NCI-H2081 treated with DMSO at 0.1 percent for 48 hours (cell line): ENCODE measurements around the gene MTCH1.
"Not testable (repeated sequence)": the region's sequence is repeated elsewhere in the genome, so short reads cannot be mapped to it uniquely, and the experiment has no call there.

Experiments used
- DNase-seq: peaks from one replicate; lab custom pipeline; 2025; lab: John Stamatoyannopoulos, UW

MTCH1 gene

DNA sequence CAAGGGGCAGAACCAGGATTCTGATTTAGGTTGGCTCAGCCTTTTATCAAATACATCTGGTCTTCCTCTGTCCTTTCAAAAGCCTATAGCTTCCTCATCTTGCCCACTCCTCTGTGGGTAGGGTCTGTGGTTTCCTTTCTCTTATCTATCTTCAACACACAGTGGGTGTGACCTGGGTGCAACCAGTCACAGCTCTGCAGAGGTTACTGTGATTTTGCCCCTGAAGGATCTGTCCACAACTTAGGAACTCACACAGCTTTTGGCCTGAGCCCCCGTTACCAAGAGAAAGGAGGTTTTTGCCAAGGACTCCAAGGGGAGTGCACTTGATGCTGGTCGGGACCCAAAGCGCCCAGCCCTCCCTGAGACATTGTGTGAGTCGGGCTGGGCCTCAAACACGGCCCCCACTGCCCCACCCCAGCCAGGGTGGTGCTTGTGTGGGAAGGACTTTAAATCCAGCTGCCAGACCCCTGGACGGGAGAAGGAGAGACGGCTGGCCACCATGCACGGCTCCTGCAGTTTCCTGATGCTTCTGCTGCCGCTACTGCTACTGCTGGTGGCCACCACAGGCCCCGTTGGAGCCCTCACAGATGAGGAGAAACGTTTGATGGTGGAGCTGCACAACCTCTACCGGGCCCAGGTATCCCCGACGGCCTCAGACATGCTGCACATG is 31.6 kb downstream of the MTCH1 start, which contains the start of gene PI16:
Gene PI16 (plus strand): TSS at position 477 of the 670 bp plus-strand sequence. CDS start 23 bp downstream, at position 500.
- no peak for DNase-seq

DNA sequence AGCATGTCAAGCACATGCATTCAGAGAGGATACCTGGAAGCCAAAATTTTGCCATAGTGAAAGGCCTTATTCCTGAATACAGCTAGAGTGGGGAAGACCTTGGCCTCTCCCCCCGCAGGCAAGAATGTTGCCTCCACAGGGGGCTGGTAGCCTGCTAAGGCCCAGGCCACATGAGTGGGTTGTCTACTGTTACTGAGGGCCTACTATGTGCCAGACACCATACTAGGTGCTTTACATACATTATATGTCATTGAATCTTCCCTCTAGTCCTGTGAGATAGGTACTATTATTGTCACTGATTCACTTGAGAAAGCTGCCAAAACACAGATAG is 32.1 kb downstream of the MTCH1 start:
- no peak for DNase-seq

DNA sequence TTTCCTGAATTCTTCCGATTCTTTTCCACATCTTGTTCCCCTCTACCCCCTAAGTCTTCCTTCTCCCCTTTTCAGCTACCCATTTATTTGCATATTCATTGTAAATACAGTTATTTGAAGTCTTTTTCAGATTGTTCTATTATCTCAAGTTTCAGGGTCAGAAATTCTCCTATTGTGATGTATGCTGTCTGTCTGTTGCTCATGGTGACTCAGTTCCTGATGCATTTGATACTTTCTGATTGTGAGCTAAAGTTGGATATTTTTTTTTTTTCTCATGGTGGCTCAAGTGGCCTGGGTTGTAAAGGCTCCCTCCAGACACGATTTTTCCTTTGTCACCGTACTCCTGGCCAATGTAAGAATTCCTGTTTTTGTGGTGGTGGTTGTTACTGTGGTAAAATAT is 36.4 kb downstream of the MTCH1 start:
- DNase-seq, result no peak

DNA sequence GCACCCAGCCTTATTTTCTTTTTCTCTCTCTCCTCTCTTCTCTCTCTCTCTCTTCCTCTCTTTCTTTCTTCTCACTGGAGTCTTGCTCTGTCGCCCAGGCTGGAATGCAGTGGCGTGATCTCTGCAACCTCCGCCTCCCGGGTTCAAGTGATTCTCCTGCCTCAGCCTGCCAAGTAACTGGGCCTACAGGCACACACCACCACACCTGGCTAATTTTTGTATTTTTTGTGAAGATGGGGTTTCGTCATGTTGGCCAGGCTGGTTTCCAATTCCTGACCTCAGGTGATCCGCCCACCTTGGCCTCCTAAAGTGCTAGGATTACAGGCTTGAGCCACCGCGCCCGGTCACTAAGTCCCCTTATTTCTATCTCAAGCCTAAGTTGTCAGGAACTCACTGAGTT is 36.9 kb downstream of the MTCH1 start:
- DNase-seq, result not testable (repeated sequence)

DNA sequence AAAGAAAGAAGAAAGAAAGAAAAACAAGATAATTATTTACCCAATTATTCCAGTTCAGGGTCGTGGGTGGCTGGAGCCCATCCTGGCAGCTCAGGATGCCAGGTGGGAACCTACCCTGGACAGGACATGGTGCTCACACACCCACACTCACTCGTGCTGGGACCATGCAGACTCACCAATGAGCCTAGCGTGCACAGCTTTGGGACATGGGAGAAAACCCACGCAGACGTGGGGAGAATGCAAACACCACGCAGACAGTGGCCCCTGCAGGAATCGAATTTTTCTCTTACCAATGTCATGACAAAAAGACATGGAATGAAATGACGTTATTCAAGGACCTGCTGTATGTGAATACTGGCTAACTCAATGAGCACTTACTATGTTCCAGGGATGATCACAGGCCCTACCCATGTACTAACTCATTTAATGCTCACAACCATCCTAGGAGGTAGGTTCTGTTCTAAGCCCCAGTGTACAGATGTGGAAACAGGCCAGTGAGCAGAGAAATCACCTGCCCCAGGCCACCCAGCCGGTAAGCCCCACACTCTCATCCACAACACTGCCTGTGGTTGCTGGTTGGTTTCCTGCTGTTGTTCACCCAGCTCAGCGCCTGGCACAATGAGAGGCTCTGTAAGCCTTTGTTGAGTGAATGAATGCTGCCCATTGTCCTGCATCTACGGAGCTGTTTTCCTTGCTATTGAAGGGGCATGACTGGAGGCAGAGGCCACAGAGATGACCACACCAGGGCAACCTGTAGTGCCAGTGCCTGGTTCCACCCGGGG is 38.2 kb downstream of the MTCH1 start:
- DNase-seq, result no peak

DNA sequence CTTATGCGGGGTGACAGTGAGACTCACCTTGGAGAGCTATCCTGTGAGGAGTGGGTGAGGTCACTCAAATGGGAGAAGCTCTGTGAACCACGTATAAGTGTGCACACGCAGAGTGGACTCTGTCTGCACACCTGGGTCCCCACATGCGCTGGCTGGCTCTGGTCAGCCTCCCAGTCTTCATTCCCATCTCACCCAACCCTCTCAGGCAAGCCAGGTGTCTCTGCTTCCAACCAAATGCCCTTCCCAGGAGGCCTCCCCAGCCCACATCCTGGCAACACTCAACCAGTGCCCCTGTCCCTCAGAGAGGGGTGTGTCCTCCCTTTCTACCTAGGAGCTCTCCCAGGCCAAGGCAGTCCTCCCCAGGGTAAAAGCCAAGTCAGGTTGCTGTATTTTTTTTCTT is 39.5 kb downstream of the MTCH1 start:
- DNase-seq, result no peak

DNA sequence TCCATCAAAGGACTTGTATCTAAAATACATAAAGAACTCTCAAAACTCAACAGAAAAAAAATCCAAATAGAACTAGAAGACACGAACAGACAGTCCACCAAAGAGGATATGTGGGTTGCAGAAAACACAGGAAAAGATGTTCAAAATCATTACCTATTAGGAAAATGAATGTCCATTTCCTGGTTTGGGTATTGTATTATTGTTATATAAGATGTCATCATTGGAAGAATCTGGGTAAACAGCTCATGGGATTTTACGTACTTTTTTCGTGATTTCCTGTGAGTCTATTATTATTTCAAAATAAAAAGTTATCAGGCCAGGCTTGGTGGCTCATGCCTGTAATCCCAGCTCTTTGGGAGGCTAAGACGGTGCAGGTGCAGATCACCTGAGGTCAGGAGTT is 40.7 kb downstream of the MTCH1 start:
- DNase-seq, result no peak

DNA sequence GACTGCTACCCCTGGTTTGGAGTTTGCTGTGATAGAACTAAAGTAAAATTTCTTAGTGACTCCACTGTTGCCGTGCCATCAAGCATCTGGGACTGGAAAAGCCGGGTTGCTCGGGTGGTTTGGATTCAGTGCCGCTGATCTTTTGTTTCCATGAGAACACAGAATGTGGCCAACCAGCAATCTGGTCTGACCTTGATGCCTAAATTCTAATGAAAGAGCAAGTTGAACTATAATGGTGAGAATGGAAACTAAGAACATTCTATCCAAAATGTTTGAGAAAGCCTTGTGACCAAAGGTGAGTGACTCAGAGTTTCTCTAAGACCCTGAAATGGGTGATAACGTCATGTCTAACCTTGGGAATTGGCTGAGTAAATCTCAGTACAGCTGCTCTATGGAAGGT is 41.3 kb downstream of the MTCH1 start:
- DNase-seq, result no peak

DNA sequence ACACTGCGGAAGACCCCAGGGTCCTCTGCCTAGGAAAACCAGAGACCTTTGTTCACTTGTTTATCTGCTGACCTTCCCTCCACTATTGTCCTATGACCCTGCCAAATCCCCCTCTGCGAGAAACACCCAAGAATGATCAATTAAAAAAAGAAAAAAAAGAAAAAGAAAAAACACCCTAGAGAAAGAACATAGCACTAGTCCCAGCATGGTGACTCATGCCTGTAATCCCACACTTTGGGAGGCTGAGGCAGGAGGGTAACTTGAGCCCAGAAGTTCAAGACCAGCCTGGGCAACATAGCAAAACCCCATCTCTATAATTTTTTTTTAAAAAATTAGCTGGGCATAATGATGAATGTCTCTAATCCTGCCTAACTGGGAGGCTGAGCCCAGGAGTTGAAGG is 43.7 kb downstream of the MTCH1 start:
- not testable (repeated sequence) for DNase-seq

DNA sequence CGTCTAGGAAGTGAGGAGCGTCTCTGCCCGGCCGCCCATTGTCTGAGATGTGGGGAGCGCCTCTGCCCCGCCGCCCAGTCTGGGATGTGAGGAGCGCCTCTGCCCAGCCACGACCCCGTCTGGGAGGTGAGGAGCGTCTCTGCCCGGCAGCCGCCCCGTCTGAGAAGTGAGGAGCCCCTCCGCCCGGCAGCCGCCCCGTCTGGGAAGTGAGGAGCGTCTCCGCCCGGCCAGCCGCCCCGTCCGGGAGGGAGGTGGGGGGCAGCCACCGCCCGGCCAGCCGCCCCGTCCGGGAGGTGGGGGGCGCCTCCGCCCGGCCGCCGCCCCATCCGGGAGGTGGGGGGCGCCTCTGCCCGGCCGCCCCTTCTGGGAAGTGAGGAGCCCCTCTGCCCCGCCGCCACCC is 44.4 kb downstream of the MTCH1 start:
- not testable (repeated sequence) for DNase-seq

DNA sequence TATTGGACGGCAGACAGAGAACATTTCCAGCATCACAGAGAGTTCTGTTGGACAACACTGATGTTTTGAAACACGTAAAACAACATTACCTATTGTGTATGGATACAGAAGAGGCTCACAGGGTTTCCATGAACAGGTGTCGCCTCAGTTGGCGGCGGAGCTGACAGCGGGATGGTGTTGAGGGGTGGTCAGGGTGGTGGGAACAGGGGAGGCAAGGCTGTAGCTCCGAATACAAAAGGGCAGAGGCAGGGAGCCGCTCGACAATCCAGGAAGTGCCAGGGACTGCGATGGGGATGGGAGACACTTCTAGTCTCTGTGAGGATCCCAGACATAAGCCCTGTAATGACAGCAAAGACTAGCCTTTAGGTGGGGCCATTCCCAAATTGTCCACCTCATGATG is 46.0 kb downstream of the MTCH1 start:
- DNase-seq, result no peak

DNA sequence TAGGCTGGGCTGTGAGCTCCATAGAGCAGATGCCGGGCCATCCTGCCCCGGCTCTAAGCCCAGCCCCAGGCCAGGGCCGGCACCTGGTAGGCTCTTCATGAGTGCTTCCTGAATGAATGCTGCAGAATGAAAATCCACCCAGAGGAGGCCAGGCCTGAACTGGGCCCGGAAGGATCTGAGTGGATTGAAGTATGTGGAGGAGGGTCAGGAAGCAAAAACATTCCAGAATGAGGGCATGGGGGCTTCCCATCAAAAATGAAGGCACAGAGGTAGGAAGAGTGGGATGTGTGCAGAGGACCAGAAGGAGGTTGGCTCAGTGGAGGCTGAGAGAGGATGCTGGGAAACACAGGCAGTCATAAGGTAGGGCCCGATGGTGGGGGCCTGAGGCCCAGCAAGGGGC is 47.0 kb downstream of the MTCH1 start:
- not testable (repeated sequence) for DNase-seq

DNA sequence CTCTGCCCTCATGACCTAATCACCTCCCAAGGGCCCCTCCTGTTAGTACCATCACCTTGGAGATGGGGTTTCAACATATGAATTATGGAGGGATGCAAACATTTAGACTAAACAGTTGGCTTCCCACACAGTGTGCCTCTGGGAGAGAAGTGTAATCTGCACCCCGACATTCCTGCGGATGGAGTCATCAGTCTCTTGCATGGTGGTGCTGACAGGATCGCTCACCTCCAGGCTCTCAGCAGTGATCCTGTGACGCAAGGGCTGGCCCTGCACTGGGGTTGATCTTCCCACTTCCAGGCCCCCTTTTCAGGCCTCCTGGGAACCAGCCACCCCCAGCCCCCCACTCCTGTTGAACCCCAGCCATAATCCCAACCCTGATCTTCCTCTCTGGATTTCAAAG is 47.5 kb downstream of the MTCH1 start:
- no peak for DNase-seq

DNA sequence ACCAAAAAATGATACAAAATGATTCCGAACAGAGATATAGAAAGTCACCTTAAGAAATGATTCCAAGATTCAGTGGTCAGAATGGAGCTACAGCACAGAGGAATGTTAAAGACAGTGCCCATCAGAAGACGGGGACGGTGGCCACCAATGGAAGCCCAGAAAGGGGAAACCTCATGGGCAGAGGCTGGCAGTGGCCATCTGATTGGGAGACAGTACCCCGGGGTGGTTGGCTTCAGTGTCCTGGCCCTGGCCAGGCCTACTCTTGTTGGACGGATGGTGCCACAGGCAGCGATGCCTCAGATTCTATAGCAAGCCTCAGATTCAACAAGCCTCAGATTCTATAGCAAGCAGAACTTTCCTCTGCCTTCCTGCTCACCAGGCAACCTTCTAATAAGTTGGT is 48.1 kb downstream of the MTCH1 start:
- DNase-seq, result no peak

DNA sequence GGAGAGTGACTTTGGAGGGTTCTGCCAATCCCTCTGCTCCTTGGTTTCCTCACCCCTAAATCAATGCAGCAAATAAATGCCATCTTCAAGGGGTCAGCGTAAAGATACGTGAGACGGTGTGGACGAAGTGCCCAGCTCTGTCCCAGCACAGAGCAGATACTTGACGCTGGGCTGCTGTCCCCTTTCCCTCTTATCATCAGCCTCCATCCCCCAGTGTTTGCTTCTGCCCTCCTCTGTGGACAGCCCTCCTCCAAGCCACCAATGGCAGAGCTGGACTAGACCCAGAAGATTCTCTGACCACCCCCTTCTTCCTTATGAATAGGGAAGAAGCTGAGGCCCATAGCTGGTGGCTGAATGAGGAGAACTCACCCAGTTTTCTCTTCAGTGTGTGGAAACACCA is 49.2 kb downstream of the MTCH1 start:
- no peak for DNase-seq

DNA sequence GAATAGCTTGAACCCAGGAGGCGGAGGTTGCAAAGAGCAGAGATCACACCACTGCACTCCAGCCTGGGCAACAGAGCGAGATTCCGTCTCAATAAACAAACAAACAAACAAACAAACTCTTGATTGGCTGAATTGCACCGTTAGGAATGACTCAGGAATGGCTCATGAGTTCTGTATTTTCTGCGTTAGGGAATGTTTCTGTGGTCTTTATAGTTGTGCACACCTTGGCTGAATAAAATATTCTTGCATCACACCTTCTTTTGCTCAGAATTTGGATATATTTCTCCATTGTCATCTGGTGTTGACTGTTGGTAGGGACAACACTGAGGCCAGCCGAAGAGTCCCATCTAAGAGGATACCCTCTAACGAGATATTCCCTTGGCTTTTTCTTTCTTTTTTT is 51.1 kb downstream of the MTCH1 start:
- DNase-seq, result no peak

DNA sequence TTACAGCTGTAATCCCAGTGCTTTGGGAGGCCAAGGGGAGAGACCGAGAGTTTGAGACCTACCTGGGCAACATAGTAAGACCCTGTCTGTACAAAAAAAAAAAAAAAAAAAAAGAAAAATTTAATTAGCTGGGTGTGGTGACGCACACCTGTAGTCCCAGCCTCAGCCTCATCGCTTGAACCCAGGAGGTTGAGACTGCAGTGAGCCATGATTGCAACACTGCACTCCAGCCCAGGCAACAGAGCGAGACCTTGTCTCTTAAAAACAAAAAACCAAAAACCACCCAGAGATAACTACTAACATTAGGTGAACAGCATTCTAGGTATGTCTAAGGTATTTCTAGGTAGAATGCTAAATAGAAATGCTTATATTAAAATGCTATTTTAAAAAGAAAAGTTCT is 52.5 kb downstream of the MTCH1 start:
- no peak for DNase-seq

DNA sequence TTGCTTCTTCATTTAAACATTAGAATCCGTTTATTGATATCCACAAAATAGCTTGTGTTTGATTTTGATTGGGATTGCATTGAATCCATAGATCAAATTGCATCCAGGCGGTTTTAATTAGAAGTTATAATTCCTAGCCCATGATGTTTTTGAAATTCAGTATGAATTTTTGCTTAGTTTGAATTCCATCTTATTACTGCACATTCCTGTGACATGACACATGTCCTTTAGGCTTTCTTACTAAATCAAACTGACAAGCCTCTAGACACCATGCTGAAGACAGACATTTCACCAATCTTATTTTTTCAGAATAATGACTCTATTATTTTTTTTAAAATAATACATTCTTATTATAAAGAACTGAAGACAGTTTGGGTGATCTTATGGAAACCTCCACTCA is 52.9 kb downstream of the MTCH1 start:
- no peak for DNase-seq

DNA sequence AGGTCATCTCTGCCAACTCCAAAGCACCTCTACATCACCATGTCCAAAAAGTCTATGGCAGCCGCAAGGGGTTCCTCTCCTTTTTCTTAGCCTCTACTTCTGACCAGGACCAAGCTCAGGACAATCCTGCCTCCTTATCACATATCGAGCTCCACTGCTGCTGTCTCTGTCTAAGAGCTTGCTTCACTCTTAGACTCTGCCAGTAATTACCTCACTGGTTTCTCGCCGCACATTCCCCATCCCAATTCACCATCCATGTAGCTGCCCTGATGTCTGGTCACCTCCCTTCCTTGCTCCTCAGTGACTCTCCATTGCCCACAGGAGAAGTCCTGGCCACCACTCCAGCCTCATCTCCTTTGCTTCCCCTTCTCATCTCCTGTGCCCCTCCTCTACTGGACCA is 55.5 kb downstream of the MTCH1 start:
- DNase-seq, result no peak

DNA sequence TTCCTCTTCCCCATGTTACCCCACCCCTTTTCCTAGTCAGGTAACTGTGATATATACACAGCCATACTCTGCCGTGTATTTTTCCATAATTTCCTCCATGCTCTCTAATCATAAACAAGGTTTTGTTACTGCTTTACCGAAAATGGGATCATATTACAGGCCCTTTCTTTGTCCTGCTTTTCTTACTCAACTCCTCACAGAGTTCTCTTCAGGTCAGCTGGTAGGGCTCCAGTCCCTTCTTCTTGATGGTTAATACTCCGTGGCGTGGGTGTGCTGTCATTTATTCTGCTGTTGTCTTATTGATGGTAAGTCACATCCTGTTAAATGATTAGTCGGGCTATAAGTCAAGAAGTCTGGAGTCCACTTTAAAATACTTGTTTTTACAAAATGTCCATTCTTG is 56.4 kb downstream of the MTCH1 start:
- DNase-seq, result no peak

DNA sequence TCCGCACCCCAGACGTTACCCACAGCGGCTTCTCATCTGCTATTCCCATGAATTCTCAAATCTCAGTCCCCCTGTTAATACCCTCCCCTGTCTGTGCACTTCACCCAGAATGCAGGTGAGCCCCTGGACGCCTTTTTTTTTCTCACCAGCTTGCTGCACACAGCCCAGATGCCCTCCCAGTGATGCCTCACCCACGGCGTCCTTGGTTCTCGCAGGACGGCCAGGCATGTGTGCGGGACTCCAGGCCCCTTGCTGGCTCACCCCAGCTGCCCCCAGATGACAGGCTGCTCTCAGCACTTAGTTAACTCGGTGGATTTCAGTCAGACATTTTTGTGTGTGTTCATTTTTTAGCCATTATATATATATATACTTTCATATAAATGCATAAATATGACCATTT is 56.8 kb downstream of the MTCH1 start:
- DNase-seq, result no peak

DNA sequence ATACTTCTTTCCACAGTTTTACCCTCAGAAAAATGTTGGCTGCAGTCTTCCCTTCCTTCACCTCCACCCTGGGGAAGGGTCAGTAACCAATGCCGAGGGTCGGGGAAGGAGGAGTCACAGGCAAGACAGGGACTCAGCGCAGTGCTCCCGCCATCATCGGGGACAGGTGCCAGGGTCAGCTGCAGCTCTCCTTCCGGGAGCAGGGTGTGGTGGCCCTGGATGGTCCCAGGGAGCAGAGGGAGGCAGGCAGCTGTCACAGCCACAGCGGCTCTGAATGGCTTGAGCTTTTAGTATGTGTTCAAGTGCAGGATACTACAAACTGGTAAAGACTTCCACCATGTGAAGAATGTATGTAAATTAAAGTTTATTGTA is 57.5 kb downstream of the MTCH1 start:
- DNase-seq, result no peak

DNA sequence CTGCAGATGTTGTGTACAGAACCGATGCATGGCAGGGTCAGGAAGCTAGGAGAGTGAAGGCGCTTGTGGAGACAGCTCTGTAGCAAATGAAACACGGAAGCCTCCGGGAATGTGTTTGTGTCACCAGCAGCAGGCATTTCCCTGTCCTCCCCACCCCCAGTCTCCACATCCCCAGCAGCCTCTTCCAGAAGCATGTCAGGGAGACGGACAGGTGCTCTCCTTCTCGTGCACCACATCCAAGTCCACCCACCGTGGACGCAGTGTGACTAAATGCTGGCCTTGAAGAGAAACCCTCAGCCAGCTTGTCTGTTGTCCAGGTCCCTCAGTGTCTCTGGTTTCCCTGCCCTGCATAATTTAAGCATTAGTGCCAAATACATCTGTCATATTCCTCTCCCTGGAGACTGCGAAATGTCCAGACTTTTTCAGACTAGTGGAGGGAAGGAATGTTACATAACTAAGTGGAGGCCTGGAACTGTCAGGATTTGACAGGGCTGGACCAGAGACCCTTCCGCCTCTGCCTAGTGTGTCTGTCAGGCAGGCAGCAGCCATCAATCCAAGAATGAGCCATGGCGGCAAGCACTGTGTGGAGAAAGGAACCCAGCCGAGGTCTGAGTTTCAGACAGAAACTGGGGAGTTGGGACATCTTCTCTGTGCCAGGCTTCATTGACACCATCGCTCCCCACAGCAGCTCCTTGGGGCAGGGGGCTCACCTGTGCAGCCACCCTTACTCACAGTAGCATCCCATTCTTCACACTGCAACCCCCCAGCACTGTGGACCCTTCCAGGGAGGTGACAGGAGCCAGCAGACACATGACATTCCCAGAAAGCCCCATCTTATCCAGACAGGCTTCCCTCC is 58.1 kb downstream of the MTCH1 start:
- no peak for DNase-seq
